Measurements from ENCODE around the gene HADHB.
"Not testable (repeated sequence)": the region's sequence is repeated elsewhere in the genome, so short reads cannot be mapped to it uniquely, and the experiment has no call there.

Gene HADHB

GRCh38 chr2:26298638-26299393, 54.1 kb downstream of the HADHB start:
- Histone ChIP-seq H3K9me3 (no peaks in the 10 kb centered on the region), H3K4me1 (peaks cover 0 to 16% (median 7%) of the 10 kb centered on the region in 4 donors), H3K27me3 (no peaks in the 10 kb centered on the region), H3K27ac (peak overlapping the region; percentile 79 to 81), H3K4me3 (peak overlapping the region; percentile 59), H3K36me3 (no peaks in the 10 kb centered on the region)
- TF ChIP-seq, protein P1, sequence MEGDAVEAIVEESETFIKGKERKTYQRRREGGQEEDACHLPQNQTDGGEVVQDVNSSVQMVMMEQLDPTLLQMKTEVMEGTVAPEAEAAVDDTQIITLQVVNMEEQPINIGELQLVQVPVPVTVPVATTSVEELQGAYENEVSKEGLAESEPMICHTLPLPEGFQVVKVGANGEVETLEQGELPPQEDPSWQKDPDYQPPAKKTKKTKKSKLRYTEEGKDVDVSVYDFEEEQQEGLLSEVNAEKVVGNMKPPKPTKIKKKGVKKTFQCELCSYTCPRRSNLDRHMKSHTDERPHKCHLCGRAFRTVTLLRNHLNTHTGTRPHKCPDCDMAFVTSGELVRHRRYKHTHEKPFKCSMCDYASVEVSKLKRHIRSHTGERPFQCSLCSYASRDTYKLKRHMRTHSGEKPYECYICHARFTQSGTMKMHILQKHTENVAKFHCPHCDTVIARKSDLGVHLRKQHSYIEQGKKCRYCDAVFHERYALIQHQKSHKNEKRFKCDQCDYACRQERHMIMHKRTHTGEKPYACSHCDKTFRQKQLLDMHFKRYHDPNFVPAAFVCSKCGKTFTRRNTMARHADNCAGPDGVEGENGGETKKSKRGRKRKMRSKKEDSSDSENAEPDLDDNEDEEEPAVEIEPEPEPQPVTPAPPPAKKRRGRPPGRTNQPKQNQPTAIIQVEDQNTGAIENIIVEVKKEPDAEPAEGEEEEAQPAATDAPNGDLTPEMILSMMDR (IDR thresholded peaks at IDR 0.05) = no peak
- peak; percentile 62 to 77 for DNase-seq
- intact Hi-C loops (cut with DNase I; ENCODE audit: low total_unique reads) = no loop called here

GRCh38 chr2:26299471-26300101, 54.8 kb downstream of the HADHB start:
- intact Hi-C loops (cut with DNase I; ENCODE audit: low total_unique reads) = no loop called here
- peaks cover 0 to 16% (median 7%) of the 10 kb centered on the region in 4 donors for H3K4me1 ChIP-seq
- peak in 1 of 2 donors; percentile 29 for DNase-seq
- no peaks in the 10 kb centered on the region for H3K9me3 ChIP-seq
- H3K4me3 ChIP-seq = peak overlapping the region; percentile 59
- peak overlapping the region; percentile 79 to 81 for H3K27ac ChIP-seq
- TF ChIP-seq, protein P1 (IDR thresholded peaks at IDR 0.05) = no peak
- no peaks in the 10 kb centered on the region for H3K27me3 ChIP-seq
- no peaks in the 10 kb centered on the region for H3K36me3 ChIP-seq

- peak overlapping the region; percentile 79 to 81 for H3K27ac ChIP-seq
- DNase-seq = no peak
These were observed 55.6 kb downstream of the HADHB start for GRCh38 chr2:26300234-26300925.

GRCh38 chr2:26302846-26303245, 58.1 kb downstream of the HADHB start:
- no peak for DNase-seq
- intact Hi-C loops (cut with DNase I; ENCODE audit: low total_unique reads) = no loop called here
- H3K36me3 ChIP-seq = no peaks in the 10 kb centered on the region
- no peaks in the 10 kb centered on the region for H3K27me3 ChIP-seq
- H3K9me3 ChIP-seq = no peaks in the 10 kb centered on the region
- TF ChIP-seq, protein P1 (IDR thresholded peaks at IDR 0.05) = no peak
- peaks cover 0 to 15% (median 7%) of the 10 kb centered on the region in 4 donors for H3K4me1 ChIP-seq
- no peak overlapping the region for H3K4me3 ChIP-seq
- H3K27ac ChIP-seq = no peak overlapping the region

More at GRCh38 chr2:26300234-26300925, 55.6 kb downstream of the HADHB start:
- Histone ChIP-seq H3K4me3 (peak overlapping the region; percentile 59), H3K36me3 (no peaks in the 10 kb centered on the region), H3K9me3 (no peaks in the 10 kb centered on the region), H3K4me1 (peaks cover 0 to 16% (median 7%) of the 10 kb centered on the region in 4 donors), H3K27me3 (no peaks in the 10 kb centered on the region)
- intact Hi-C loops (cut with DNase I; ENCODE audit: low total_unique reads) = no loop called here
- TF ChIP-seq, protein P1 (IDR thresholded peaks at IDR 0.05) = no peak

DNA sequence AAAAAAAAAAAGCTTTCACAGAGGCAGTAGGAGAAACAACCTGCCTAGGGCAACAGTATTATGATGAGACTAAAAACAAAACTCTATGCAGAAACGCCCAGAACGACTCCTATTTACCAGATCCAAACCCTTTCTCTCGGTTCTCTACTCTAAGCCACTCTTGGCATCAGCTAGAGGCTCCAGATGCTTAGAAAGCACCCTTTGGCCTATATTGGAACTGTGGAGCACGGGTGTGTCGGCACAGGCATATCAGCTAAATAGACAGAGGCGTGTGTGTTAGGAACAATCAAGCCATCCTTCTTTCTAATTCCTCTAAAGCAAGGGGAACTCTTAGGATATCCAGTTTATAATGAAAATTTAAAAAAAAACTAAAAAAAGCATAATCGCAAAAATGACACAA, 60.4 kb downstream of the HADHB start:
- intact Hi-C loops (cut with DNase I; ENCODE audit: low total_unique reads); DNase-seq; H3K27me3 ChIP-seq; H3K4me1 ChIP-seq; H3K9me3 ChIP-seq; H3K27ac ChIP-seq; H3K36me3 ChIP-seq; H3K4me3 ChIP-seq: not testable (repeated sequence)

- intact Hi-C loops (cut with DNase I; ENCODE audit: low total_unique reads) = no loop called here
- no peak overlapping the region for H3K4me3 ChIP-seq
- H3K4me1 ChIP-seq = peaks cover 0 to 3% (median 0%) of the 10 kb centered on the region in 4 donors
- H3K36me3 ChIP-seq = peaks cover 0 to 4% (median 0%) of the 10 kb centered on the region in 3 donors
- H3K27ac ChIP-seq = no peak overlapping the region
- TF ChIP-seq, protein P1 (IDR thresholded peaks at IDR 0.05) = no peak
- DNase-seq = no peak
- no peaks in the 10 kb centered on the region for H3K27me3 ChIP-seq
- no peaks in the 10 kb centered on the region for H3K9me3 ChIP-seq
These were observed 60.8 kb downstream of the HADHB start for GRCh38 chr2:26305540-26305939.

All from tibial artery (tissue), 4 donors.